HG03097 (cell line): ENCODE measurements around the gene THSD7B.

Experiments
- ATAC-seq: cut with Tn5 transposase; IDR thresholded peaks from one replicate; pipeline ENCODE4 v1.9.1; 2021; ENCODE audit not compliant: unreplicated experiment, low FRiP score

The THSD7B gene

GRCh38 chr2:137187216-137187615 is 421.9 kb downstream of the THSD7B start:
- ATAC-seq = no peak

GRCh38 chr2:137190411-137191195 is 425.3 kb downstream of the THSD7B start:
- no peak for ATAC-seq

- ATAC-seq = no peak
Observed at GRCh38 chr2:137192366-137193310, 427.3 kb downstream of the THSD7B start.

GRCh38 chr2:137193401-137193800 is 428.1 kb downstream of the THSD7B start:
- no peak for ATAC-seq

GRCh38 chr2:137194111-137194510 is 428.8 kb downstream of the THSD7B start:
- ATAC-seq = no peak

GRCh38 chr2:137199751-137200150 is 434.4 kb downstream of the THSD7B start:
- ATAC-seq = no peak

GRCh38 chr2:137202318-137202717 is 437.0 kb downstream of the THSD7B start:
- ATAC-seq = no peak

GRCh38 chr2:137205324-137205723 is 440.0 kb downstream of the THSD7B start:
- ATAC-seq = no peak

- no peak for ATAC-seq
Observed at GRCh38 chr2:137206069-137206468, 440.7 kb downstream of the THSD7B start.

- no peak for ATAC-seq
Observed at GRCh38 chr2:137207030-137207429, 441.7 kb downstream of the THSD7B start.

GRCh38 chr2:137208431-137208891 is 443.1 kb downstream of the THSD7B start:
- no peak for ATAC-seq

- no peak for ATAC-seq
Observed at GRCh38 chr2:137210039-137210438, 444.7 kb downstream of the THSD7B start.

GRCh38 chr2:137211761-137212160 is 446.4 kb downstream of the THSD7B start:
- no peak for ATAC-seq

GRCh38 chr2:137220438-137220993 is 455.2 kb downstream of the THSD7B start:
- no peak for ATAC-seq

GRCh38 chr2:137221797-137222492 is 456.6 kb downstream of the THSD7B start:
- no peak for ATAC-seq

- ATAC-seq = no peak
Observed at GRCh38 chr2:137223722-137224121, 458.4 kb downstream of the THSD7B start.

GRCh38 chr2:137228566-137228965 is 463.2 kb downstream of the THSD7B start:
- no peak for ATAC-seq

GRCh38 chr2:137229834-137230233 is 464.5 kb downstream of the THSD7B start:
- ATAC-seq = no peak

GRCh38 chr2:137231628-137232027 is 466.3 kb downstream of the THSD7B start:
- ATAC-seq = no peak

- ATAC-seq = no peak
Observed at GRCh38 chr2:137232076-137232475, 466.7 kb downstream of the THSD7B start.

GRCh38 chr2:137233091-137233490 is 467.7 kb downstream of the THSD7B start:
- ATAC-seq = no peak
